GM23338 (cell line): ENCODE measurements around the gene HES4. TPM values are rescaled to one million over a fixed set of nuclear protein-coding genes. Genes with fewer than 3 reads are reported as not detected.

Experiments used
- ATAC-seq: fragments of 200-7000 bp; cut with Tn5 transposase; 3 replicates; pipeline ENCODE4 v1.9.1; 2020
- DNase-seq: peaks from one replicate; pipeline ENCODE4 v3.0.0-alpha.2; 2015; ENCODE audit warnings: low spot score
- H2AFZ ChIP-seq: fragments of 200-600 bp; sonication (generic); 2 replicates; pipeline ENCODE4 v1.8.0; 2016; ENCODE audit warnings: antibody characterized with exemption, mild to moderate bottlenecking, moderate library complexity
- H3F3A ChIP-seq: fragments of 200-600 bp; sonication (generic); replicated peaks from 2 replicates; pipeline ENCODE4 v1.8.0; 2017; ENCODE audit warnings: antibody characterized with exemption, mixed run types, low read depth
- H3K27ac ChIP-seq: fragments of 200-600 bp; sonication (generic); 2 replicates; pipeline ENCODE4 v1.6.1; 2016; ENCODE audit warnings: low read depth
- H3K27me3 ChIP-seq: fragments of 200-600 bp; sonication (generic); 2 replicates; pipeline ENCODE4 v1.8.0; 2016; ENCODE audit warnings: mild to moderate bottlenecking, mixed run types, moderate library complexity; ENCODE audit not compliant: insufficient read depth
- H3K36me3 ChIP-seq: fragments of 200-600 bp; sonication (generic); 2 replicates; pipeline ENCODE4 v1.8.0; 2016; ENCODE audit warnings: mild to moderate bottlenecking; ENCODE audit not compliant: insufficient read depth
- H3K4me1 ChIP-seq: fragments of 200-600 bp; sonication (generic); 2 replicates; pipeline ENCODE4 v1.8.0; 2016; ENCODE audit warnings: mild to moderate bottlenecking, moderate library complexity; ENCODE audit not compliant: insufficient read depth
- H3K4me2 ChIP-seq: fragments of 200-600 bp; sonication (generic); 2 replicates; pipeline ENCODE4 v1.7.1; 2017; ENCODE audit warnings: mixed run types
- H3K4me3 ChIP-seq: fragments of 200-600 bp; sonication (generic); 2 replicates; pipeline ENCODE4 v1.6.1; 2016; ENCODE audit warnings: mixed run types
- H3K79me2 ChIP-seq: fragments of 200-600 bp; sonication (generic); replicated peaks from 2 replicates; pipeline ENCODE4 v1.8.0; 2017; ENCODE audit warnings: mild to moderate bottlenecking; ENCODE audit not compliant: insufficient read depth
- H3K9me2 ChIP-seq: fragments of 200-600 bp; sonication (generic); 2 replicates; pipeline ENCODE4 v1.8.0; 2017; ENCODE audit not compliant: insufficient read depth
- H4K20me1 ChIP-seq: fragments of 200-600 bp; sonication (generic); replicated peaks from 2 replicates; pipeline ENCODE4 v1.8.0; 2017; ENCODE audit warnings: mild to moderate bottlenecking; ENCODE audit not compliant: insufficient read depth
- H3K27ac Mint-ChIP-seq: 2 replicates; pipeline ENCODE4 v1.8.0; 2020; ENCODE audit warnings: inconsistent platforms, mild to moderate bottlenecking, moderate library complexity, mixed read lengths
- H3K27me3 Mint-ChIP-seq: 3 replicates; pipeline ENCODE4 v1.8.0; 2022; ENCODE audit warnings: low read depth, mild to moderate bottlenecking, moderate library complexity, mixed read lengths, inconsistent platforms; ENCODE audit not compliant: insufficient read depth, poor library complexity
- H3K36me3 Mint-ChIP-seq: 3 replicates; pipeline ENCODE4 v1.8.0; 2021; ENCODE audit warnings: low read depth, mild to moderate bottlenecking, inconsistent platforms, moderate library complexity, mixed read lengths
- H3K4me1 Mint-ChIP-seq: 3 replicates; pipeline ENCODE4 v1.8.0; 2020; ENCODE audit warnings: mild to moderate bottlenecking, inconsistent platforms, mixed read lengths
- H3K4me3 Mint-ChIP-seq: 3 replicates; pipeline ENCODE4 v1.8.0; 2021; ENCODE audit warnings: moderate library complexity, mild to moderate bottlenecking, inconsistent platforms, mixed read lengths
- H3K9me3 Mint-ChIP-seq: 3 replicates; pipeline ENCODE4 v1.8.0; 2020; ENCODE audit warnings: moderate library complexity, mild to moderate bottlenecking, inconsistent platforms, mixed read lengths
- CTCF ChIP-seq, 2 experiments: fragments of 200-600 bp in 1 of 2; sonication (generic) in 1 of 2; conservative IDR thresholded peaks; 2 replicates each; pipeline versions ENCODE4 v1.5.1 to v1.6.1; 2016 to 2017; ENCODE audit warnings: antibody characterized with exemption in 2 of 2, low read depth in 2 of 2, mild to moderate bottlenecking in 2 of 2, moderate library complexity in 1 of 2
- POLR2AphosphoS5 ChIP-seq: IDR thresholded peaks from 2 replicates; pipeline ENCODE4 v1.6.1; 2016; ENCODE audit warnings: antibody characterized with exemption, low read depth
- STAT1 ChIP-seq: IDR thresholded peaks from one replicate; pipeline ENCODE4 v1.6.1; 2016; ENCODE audit warnings: antibody characterized with exemption; ENCODE audit not compliant: unreplicated experiment
- ZNF114 ChIP-seq: fragments of 250-450 bp; sonication (Bioruptor Pico); IDR thresholded peaks from 2 replicates; pipeline ENCODE4 v1.5.0; 2020; ENCODE audit warnings: mild to moderate bottlenecking, moderate library complexity
- ZNF462 ChIP-seq: fragments of 250-450 bp; sonication (Bioruptor Pico); IDR thresholded peaks from 2 replicates; pipeline ENCODE4 v1.5.0; 2020; ENCODE audit warnings: mild to moderate bottlenecking, moderate library complexity
- polyA plus RNA-seq: library from polyadenylated mRNA; unstranded; fragments of >200 nt; fragmentation: Nextera tagmentation; extraction: Ambion mirVana; gene quantifications from 2 replicates; pipeline ENCODE4 v1.2.1, GENCODE V29; 2016
- total RNA-seq: library from RNA; depleted of rRNA; stranded (reverse); fragments of >200 nt; shearing (Covaris generic); gene quantifications from 2 replicates; pipeline ENCODE4 v1.2.3, GENCODE V29; 2014

HES4 gene
- total and polyA plus RNA-seq, 2 experiments from 2014 or later = 2.3 to 6.7 TPM

- Histone ChIP-seq H2AFZ (no peak overlapping the region), H3K4me3 (no peak overlapping the region), H3K79me2 (no peaks in the 10 kb centered on the region), H3K36me3 (no peaks in the 10 kb centered on the region), H3F3A (no peaks in the 10 kb centered on the region), H3K4me2 (no peak overlapping the region), H3K27ac (no peak overlapping the region), H3K4me1 (no peaks in the 10 kb centered on the region), H4K20me1 (no peaks in the 10 kb centered on the region), H3K27me3 (peaks cover 62% of the 10 kb centered on the region), H3K9me2 (no peaks in the 10 kb centered on the region)
- no peak for TF ChIP-seq ZNF114 (CRISPR knock-in tag)
- no peak for TF ChIP-seq STAT1
- H3K36me3 Mint-ChIP-seq = no peaks in the 10 kb centered on the region
- ATAC-seq (no peak), DNase-seq (no peak)
- no peaks in the 10 kb centered on the region for H3K4me1 Mint-ChIP-seq
- no peaks in the 10 kb centered on the region; the same call in 2 of the 3 replicates for H3K9me3 Mint-ChIP-seq
- H3K27ac Mint-ChIP-seq = no peak overlapping the region
- H3K27me3 Mint-ChIP-seq = peaks cover 63% of the 10 kb centered on the region
- no peak overlapping the region for H3K4me3 Mint-ChIP-seq
These were observed 14.8 kb downstream of the HES4 start for GRCh38 chr1:985126-985525.

- no peak overlapping the region for H3K27ac ChIP-seq
- peaks cover 55% of the 10 kb centered on the region for H3K27me3 ChIP-seq
- H3K9me3 Mint-ChIP-seq = no peaks in the 10 kb centered on the region; the same call in 2 of the 3 replicates
- H3K4me3 Mint-ChIP-seq = no peak overlapping the region
- no peaks in the 10 kb centered on the region for H4K20me1 ChIP-seq
- H3K4me1 Mint-ChIP-seq = no peaks in the 10 kb centered on the region
- no peaks in the 10 kb centered on the region for H3K9me2 ChIP-seq
- H3F3A ChIP-seq = no peaks in the 10 kb centered on the region
- H3K36me3 Mint-ChIP-seq = no peaks in the 10 kb centered on the region
- peak overlapping the region; percentile 71; the same call in 1 of the 2 replicates for H3K4me2 ChIP-seq
- TF ChIP-seq POLR2AphosphoS5 = no peak
- TF ChIP-seq CTCF (conservative IDR thresholded peaks at IDR 0.05; ENCODE audit: low read depth in 2 of 2) = 0 out of 4 replicates have a peak, but pooled peaks of 1 of the 2 experiments have one; percentile 12
- no peak overlapping the region for H2AFZ ChIP-seq
- no peak overlapping the region for H3K27ac Mint-ChIP-seq
- H3K79me2 ChIP-seq = no peaks in the 10 kb centered on the region
- no peak overlapping the region for H3K4me3 ChIP-seq
- no peak for ATAC-seq
- peaks cover 58% of the 10 kb centered on the region for H3K27me3 Mint-ChIP-seq
- no peaks in the 10 kb centered on the region for H3K36me3 ChIP-seq
- no peaks in the 10 kb centered on the region for H3K4me1 ChIP-seq
- DNase-seq = no peak
These were observed 15.5 kb downstream of the HES4 start for GRCh38 chr1:984476-984814.

GRCh38 chr1:983798-984475 is 16.0 kb downstream of the HES4 start:
- Histone ChIP-seq H3K9me2 (no peaks in the 10 kb centered on the region), H3K4me3 (no peak overlapping the region), H2AFZ (no peak overlapping the region), H3K36me3 (no peaks in the 10 kb centered on the region), H4K20me1 (no peaks in the 10 kb centered on the region), H3F3A (no peaks in the 10 kb centered on the region), H3K27ac (no peak overlapping the region), H3K4me2 (peak overlapping the region; percentile 71; the same call in 1 of the 2 replicates), H3K27me3 (peaks cover 50% of the 10 kb centered on the region), H3K4me1 (no peaks in the 10 kb centered on the region), H3K79me2 (no peaks in the 10 kb centered on the region)
- Mint-ChIP-seq H3K27me3 (peaks cover 52% of the 10 kb centered on the region), H3K4me1 (no peaks in the 10 kb centered on the region), H3K36me3 (no peaks in the 10 kb centered on the region), H3K27ac (no peak overlapping the region), H3K9me3 (no peaks in the 10 kb centered on the region; the same call in 2 of the 3 replicates), H3K4me3 (no peak overlapping the region)
- DNase-seq (peak; percentile 65), ATAC-seq (peak; percentile 85)
- peak; percentile 64 to 88 for TF ChIP-seq CTCF (conservative IDR thresholded peaks at IDR 0.05; ENCODE audit: low read depth in 2 of 2)
- TF ChIP-seq ZNF462 (CRISPR knock-in tag) = no peak
